Right ventricle myocardium inferior (tissue), 1 donor: Measurements from ENCODE around the gene RPL6. TPM values are rescaled to one million over a fixed set of nuclear protein-coding genes. Genes with fewer than 3 reads are reported as not detected.
"Not testable (repeated sequence)": the region's sequence is repeated elsewhere in the genome, so short reads cannot be mapped to it uniquely, and the experiment has no call there.

Experiments
- ATAC-seq: fragments of 200-7000 bp; cut with Tn5 transposase; one replicate; pipeline ENCODE4 v1.9.1; 2020; ENCODE audit warnings: mild to moderate bottlenecking, moderate library complexity
- DNase-seq: peaks from one replicate; pipeline ENCODE4 v3.0.0; 2021; ENCODE audit errors: missing footprints
- intact Hi-C: fragments of 100-400 bp; cut with DNase I; formaldehyde crosslinking; loops from one replicate; pipeline ENCODE4 v1.11.0; 2022
- total RNA-seq: library from RNA; stranded (reverse); fragmentation: NEBNext Ultra II Directional; extraction: Animal tissue kit (Norgen Biotek cat#: 25700); gene quantifications from one replicate; pipeline ENCODE4 v1.2.1, GENCODE V29; 2021
- donor health status: DM: no; HTN: yes; CAD: no; lungs with severe emphysema.

RPL6 gene
- total RNA-seq, 1 donor from 2014 or later, result 646 TPM

GRCh38 chr12:112422531-112422930 lies 13.1 kb upstream of the RPL6 start:
- ATAC-seq, result no peak

GRCh38 chr12:112421363-112421762 lies 12.0 kb upstream of the RPL6 start:
- ATAC-seq, result no peak
- intact Hi-C loops, result no loop called here

More at GRCh38 chr12:112422531-112422930, 13.1 kb upstream of the RPL6 start:
- intact Hi-C loops, result no loop called here
- no peak for DNase-seq

GRCh38 chr12:112420740-112421139 lies 11.3 kb upstream of the RPL6 start:
- DNase-seq (no peak), ATAC-seq (no peak)
- intact Hi-C loops, result no loop called here

More at GRCh38 chr12:112421363-112421762, 12.0 kb upstream of the RPL6 start:
- DNase-seq, result no peak

- intact Hi-C loops, result no loop called here
- DNase-seq (peak; percentile 77), ATAC-seq (peak; percentile 81)
These were observed 10.1 kb upstream of the RPL6 start for GRCh38 chr12:112419297-112420133.

DNA sequence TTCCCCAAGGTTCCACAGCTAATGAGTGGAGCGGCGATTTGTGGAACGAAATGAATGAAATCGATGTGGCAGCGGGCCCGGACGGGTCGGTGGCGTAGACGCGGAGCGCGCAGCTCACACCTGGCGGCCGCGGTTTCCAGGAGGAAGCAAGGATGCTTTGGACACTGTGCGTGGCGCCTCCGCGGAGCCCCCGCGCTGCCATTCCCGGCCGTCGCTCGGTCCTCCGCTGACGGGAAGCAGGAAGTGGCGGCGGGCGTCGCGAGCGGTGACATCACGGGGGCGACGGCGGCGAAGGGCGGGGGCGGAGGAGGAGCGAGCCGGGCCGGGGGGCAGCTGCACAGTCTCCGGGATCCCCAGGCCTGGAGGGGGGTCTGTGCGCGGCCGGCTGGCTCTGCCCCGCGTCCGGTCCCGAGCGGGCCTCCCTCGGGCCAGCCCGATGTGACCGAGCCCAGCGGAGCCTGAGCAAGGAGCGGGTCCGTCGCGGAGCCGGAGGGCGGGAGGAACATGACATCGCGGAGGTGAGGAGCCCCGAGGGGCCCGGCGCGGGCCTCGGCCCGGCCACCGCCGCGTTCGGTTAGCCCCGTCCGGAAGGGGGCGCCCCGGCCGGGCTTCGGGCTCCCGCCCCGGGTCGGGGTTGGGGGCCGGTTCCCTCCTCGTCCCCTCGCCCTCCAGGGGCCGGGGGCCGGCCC lies 9.3 kb upstream of the RPL6 start, which contains the start of gene PTPN11:
PTPN11 (plus strand) TSS at position 340 of the 689 bp plus-strand sequence; CDS start at position 505, 165 bp downstream.
- DNase-seq (peak; percentile 94), ATAC-seq (peak; percentile 92)
- intact Hi-C loops, result no loop called here

- intact Hi-C loops, result no loop called here
- ATAC-seq (no peak), DNase-seq (no peak)
These were observed 8.8 kb upstream of the RPL6 start for GRCh38 chr12:112418273-112418607.

GRCh38 chr12:112415457-112415856 lies 6.1 kb upstream of the RPL6 start:
- DNase-seq, intact Hi-C loops, ATAC-seq: not testable (repeated sequence)

GRCh38 chr12:112413855-112414625 lies 4.6 kb upstream of the RPL6 start:
- intact Hi-C loops, result no loop called here
- ATAC-seq, result no peak
- DNase-seq, result no peak

DNA sequence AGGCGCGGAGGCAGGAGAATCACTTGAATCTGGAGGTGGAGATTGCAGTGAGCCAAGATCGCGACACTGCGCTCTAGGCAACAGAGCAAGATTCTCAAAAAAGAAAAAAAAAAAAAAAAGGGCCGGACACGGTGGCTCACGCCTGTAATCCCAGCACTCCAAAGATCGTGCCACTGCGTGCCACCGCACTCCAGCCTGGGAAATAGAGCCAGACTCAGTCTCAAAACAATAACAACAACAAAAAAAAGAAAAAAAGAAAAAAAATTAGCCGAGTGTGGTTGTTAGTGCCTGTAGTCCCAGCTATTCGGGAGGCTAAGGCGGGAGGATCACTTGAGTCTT lies 470 bp upstream of the RPL6 start:
- no peak for DNase-seq
- intact Hi-C loops, result no loop called here
- ATAC-seq, result no peak

GRCh38 chr12:112408621-112409020 lies 784 bp downstream of the RPL6 start:
- DNase-seq, result no peak
- intact Hi-C loops, result no loop called here
- ATAC-seq, result no peak

- intact Hi-C loops, ATAC-seq, DNase-seq: not testable (repeated sequence)
These were observed 1.7 kb downstream of the RPL6 start for GRCh38 chr12:112407683-112408082.

- intact Hi-C loops, result no loop called here
- DNase-seq (no peak), ATAC-seq (no peak)
These were observed 2.6 kb downstream of the RPL6 start for GRCh38 chr12:112406519-112407488.

DNA sequence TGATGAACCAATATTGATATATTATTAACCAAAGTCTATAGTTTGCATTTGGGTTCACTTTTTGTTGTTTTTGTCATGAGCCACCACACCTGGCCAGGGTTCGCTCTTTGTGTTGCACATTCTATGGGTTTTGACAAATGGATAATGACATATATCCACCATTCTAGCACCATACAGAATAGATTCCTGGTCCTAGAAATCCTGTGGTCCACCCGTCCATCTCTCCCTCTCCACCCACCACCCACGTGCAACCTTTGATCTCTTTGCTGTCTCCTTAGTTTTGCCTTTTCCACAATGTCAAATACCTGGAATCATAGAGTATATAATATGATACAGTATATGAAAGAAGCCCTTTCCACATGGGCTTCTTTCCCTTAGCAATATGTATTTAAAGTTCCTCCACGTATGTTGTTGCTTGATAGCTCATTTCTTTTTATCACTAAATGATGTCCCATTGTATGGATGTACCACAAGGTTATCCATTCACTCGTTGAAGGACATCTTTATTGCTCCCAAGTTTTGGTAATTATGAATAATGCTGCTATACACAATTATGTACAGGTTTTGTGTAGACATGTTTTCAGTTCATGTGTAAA lies 7.4 kb downstream of the RPL6 start:
- intact Hi-C loops, result no loop called here
- DNase-seq (no peak), ATAC-seq (no peak)

GRCh38 chr12:112401054-112401453 lies 8.4 kb downstream of the RPL6 start:
- intact Hi-C loops, result no loop called here
- ATAC-seq, result no peak
- no peak for DNase-seq

- ATAC-seq (no peak), DNase-seq (no peak)
- intact Hi-C loops, result no loop called here
These were observed 16.1 kb downstream of the RPL6 start for GRCh38 chr12:112393328-112393727.

GRCh38 chr12:112389922-112390654 lies 19.3 kb downstream of the RPL6 start:
- DNase-seq, ATAC-seq: not testable (repeated sequence)
- intact Hi-C loops, result loop anchor here (10.0 kb wide), 2 partner anchors 105 to 265 kb away; partner anchors contain the start of gene TRAFD1

DNA sequence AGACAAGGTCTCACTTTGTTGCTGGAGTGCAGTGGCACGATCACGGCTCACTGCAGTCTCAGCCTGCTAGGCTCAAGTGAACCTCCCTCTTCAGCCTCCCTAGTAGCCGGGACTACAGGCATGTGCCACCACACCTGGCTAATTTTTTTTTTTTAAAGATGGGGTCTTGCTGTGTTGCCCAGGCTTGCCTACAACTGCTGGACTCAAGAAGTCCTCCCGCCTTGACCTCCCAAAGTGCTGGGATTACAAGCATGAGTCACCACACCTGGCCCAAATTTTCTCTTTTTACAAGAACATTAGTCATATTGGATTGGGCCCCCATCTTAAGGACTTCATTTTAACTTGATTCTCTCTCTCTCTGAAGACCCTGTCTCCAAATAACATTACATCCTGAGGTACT lies 20.2 kb downstream of the RPL6 start:
- DNase-seq, result no peak
- intact Hi-C loops, result loop anchor here (10.0 kb wide), 2 partner anchors 104 to 264 kb away; partner anchors contain the start of gene TRAFD1
- ATAC-seq, result no peak
